HepG2 (cell line): ENCODE measurements around the gene AIP. TPM values are rescaled to one million over a fixed set of nuclear protein-coding genes. Genes with fewer than 3 reads are reported as not detected.

ENCODE experiments used
- ATF7-NPFF ChIP-seq: sonication (generic); formaldehyde crosslinking; IDR thresholded peaks from 2 replicates; pipeline ENCODE4 v1.8.1; 2023; ENCODE audit warnings: mild to moderate bottlenecking, low read depth, missing genetic modification reagents, moderate library complexity
- KDM5B ChIP-seq: sonication (generic); formaldehyde crosslinking; IDR thresholded peaks from 2 replicates; pipeline ENCODE4 v1.4.0; 2020; ENCODE audit warnings: missing genetic modification reagents, mild to moderate bottlenecking, borderline replicate concordance
- MED13 ChIP-seq: sonication (generic); formaldehyde crosslinking; IDR thresholded peaks from 2 replicates; pipeline ENCODE4 v1.5.0; 2020; ENCODE audit warnings: missing genetic modification reagents
- NCOA1 ChIP-seq: sonication (generic); formaldehyde crosslinking; IDR thresholded peaks from 2 replicates; pipeline ENCODE4 v1.9.0; 2021; ENCODE audit warnings: missing genetic modification reagents
- SNAPC5 ChIP-seq: sonication (generic); formaldehyde crosslinking; IDR thresholded peaks from 2 replicates; pipeline ENCODE4 v1.8.1; 2023; ENCODE audit warnings: mild to moderate bottlenecking, missing genetic modification reagents, borderline replicate concordance
- TMF1 ChIP-seq: sonication (generic); formaldehyde crosslinking; IDR thresholded peaks from 2 replicates; pipeline ENCODE4 v1.8.1; 2022; ENCODE audit warnings: low read depth, missing genetic modification reagents
- UBTF ChIP-seq: sonication (generic); formaldehyde crosslinking; IDR thresholded peaks from 2 replicates; pipeline ENCODE4 v1.4.0; 2020; ENCODE audit warnings: mild to moderate bottlenecking, missing genetic modification reagents
- XRCC5 ChIP-seq: fragments of 200-400 bp; formaldehyde crosslinking; optimal IDR thresholded peaks from 2 replicates; pipeline ENCODE3; 2017; ENCODE audit warnings: mild to moderate bottlenecking, low read length
- ZBTB42 ChIP-seq: sonication (generic); formaldehyde crosslinking; IDR thresholded peaks from 2 replicates; pipeline ENCODE4 v1.5.0; 2020; ENCODE audit warnings: mild to moderate bottlenecking, missing genetic modification reagents
- ZBTB8A ChIP-seq: sonication (generic); formaldehyde crosslinking; IDR thresholded peaks from 2 replicates; pipeline ENCODE4 v1.4.0; 2020; ENCODE audit warnings: mild to moderate bottlenecking, low read depth, missing genetic modification reagents, borderline replicate concordance
- ZNF282 ChIP-seq: fragments of 450-650 bp; IDR thresholded peaks from 2 replicates; pipeline ENCODE4 v1.6.1; 2018; ENCODE audit not compliant: partially characterized antibody
- ZNF503 ChIP-seq: sonication (generic); formaldehyde crosslinking; IDR thresholded peaks from 2 replicates; pipeline ENCODE4 v1.4.0; 2020; ENCODE audit warnings: missing genetic modification reagents
- ZNF674 ChIP-seq: sonication (generic); formaldehyde crosslinking; IDR thresholded peaks from 2 replicates; pipeline ENCODE4 v1.5.0; 2020; ENCODE audit warnings: low read depth, mild to moderate bottlenecking, missing genetic modification reagents
- ZNF709 ChIP-seq: sonication (generic); formaldehyde crosslinking; IDR thresholded peaks from 2 replicates; pipeline ENCODE4 v1.5.0; 2020; ENCODE audit warnings: mild to moderate bottlenecking, missing genetic modification reagents
- polyA plus RNA-seq, 8 experiments: library from polyadenylated mRNA; depleted of rRNA in 3 of 8; stranded (reverse) in 7 of 8; unstranded in 1 of 8; fragments of >200 nt; fragmentation: Illumina TruSeq in 4 of 8; extraction: Trizol in 4 of 8; gene quantifications; 2 replicates each; pipeline versions ENCODE4 v1.2.1 to v1.2.3, GENCODE V29; 2011 to 2016; ENCODE audit warnings: low read depth in 4 of 8, missing spikeins in 1 of 8, mixed read lengths in 1 of 8; ENCODE audit not compliant: insufficient read depth in 1 of 8
- total RNA-seq, 5 experiments: library from RNA; depleted of rRNA; stranded (reverse); fragments of >200 nt; fragmentation: Illumina TruSeq; extraction: Trizol; gene quantifications; 2 replicates each; pipeline ENCODE4 v1.2.3, GENCODE V29; 2016; ENCODE audit warnings: low read depth in 1 of 5
- TF ChIP-seq, protein P1 (sequence below): sonication (generic); formaldehyde crosslinking; IDR thresholded peaks from 2 replicates; pipeline ENCODE4 v1.4.0; 2020; ENCODE audit warnings: missing genetic modification reagents
- TF ChIP-seq, protein P2 (sequence below): sonication (generic); formaldehyde crosslinking; IDR thresholded peaks from 2 replicates; pipeline ENCODE4 v1.5.0; 2020; ENCODE audit warnings: mild to moderate bottlenecking, missing genetic modification reagents
- TF ChIP-seq, protein P3 (sequence below): sonication (generic); formaldehyde crosslinking; IDR thresholded peaks from 2 replicates; pipeline ENCODE4 v1.4.0; 2020; ENCODE audit warnings: missing genetic modification reagents, borderline replicate concordance
- TF ChIP-seq, protein P4 (sequence below): IDR thresholded peaks from 2 replicates; pipeline ENCODE4 v1.6.1; 2016

Gene AIP
- total and polyA plus RNA-seq, 2 of the 13 experiments (the other 11 are each of a cell fraction or from before 2014, with no cell fraction given): 51.8 to 110 TPM

GRCh38 chr11:67507242-67507863 lies 24.5 kb downstream of the AIP start (continued):
- TF ChIP-seq, protein P1, sequence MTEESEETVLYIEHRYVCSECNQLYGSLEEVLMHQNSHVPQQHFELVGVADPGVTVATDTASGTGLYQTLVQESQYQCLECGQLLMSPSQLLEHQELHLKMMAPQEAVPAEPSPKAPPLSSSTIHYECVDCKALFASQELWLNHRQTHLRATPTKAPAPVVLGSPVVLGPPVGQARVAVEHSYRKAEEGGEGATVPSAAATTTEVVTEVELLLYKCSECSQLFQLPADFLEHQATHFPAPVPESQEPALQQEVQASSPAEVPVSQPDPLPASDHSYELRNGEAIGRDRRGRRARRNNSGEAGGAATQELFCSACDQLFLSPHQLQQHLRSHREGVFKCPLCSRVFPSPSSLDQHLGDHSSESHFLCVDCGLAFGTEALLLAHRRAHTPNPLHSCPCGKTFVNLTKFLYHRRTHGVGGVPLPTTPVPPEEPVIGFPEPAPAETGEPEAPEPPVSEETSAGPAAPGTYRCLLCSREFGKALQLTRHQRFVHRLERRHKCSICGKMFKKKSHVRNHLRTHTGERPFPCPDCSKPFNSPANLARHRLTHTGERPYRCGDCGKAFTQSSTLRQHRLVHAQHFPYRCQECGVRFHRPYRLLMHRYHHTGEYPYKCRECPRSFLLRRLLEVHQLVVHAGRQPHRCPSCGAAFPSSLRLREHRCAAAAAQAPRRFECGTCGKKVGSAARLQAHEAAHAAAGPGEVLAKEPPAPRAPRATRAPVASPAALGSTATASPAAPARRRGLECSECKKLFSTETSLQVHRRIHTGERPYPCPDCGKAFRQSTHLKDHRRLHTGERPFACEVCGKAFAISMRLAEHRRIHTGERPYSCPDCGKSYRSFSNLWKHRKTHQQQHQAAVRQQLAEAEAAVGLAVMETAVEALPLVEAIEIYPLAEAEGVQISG (CRISPR knock-in tag): no peak
- TF ChIP-seq MED13 (CRISPR knock-in tag) (no peak), KDM5B (no peak), XRCC5 (no peak), ZNF282 (no peak), TMF1 (no peak), UBTF (CRISPR knock-in tag) (no peak), ZNF503 (CRISPR knock-in tag) (no peak), ZBTB42 (CRISPR knock-in tag) (no peak), ATF7-NPFF (CRISPR knock-in tag) (0 out of 2 replicates have a peak, but pooled peaks have one; percentile 34), SNAPC5 (CRISPR knock-in tag) (no peak), NCOA1 (CRISPR knock-in tag) (no peak), ZNF674 (no peak), ZNF709 (CRISPR knock-in tag) (no peak), ZBTB8A (CRISPR knock-in tag) (no peak)
- TF ChIP-seq, protein P2, sequence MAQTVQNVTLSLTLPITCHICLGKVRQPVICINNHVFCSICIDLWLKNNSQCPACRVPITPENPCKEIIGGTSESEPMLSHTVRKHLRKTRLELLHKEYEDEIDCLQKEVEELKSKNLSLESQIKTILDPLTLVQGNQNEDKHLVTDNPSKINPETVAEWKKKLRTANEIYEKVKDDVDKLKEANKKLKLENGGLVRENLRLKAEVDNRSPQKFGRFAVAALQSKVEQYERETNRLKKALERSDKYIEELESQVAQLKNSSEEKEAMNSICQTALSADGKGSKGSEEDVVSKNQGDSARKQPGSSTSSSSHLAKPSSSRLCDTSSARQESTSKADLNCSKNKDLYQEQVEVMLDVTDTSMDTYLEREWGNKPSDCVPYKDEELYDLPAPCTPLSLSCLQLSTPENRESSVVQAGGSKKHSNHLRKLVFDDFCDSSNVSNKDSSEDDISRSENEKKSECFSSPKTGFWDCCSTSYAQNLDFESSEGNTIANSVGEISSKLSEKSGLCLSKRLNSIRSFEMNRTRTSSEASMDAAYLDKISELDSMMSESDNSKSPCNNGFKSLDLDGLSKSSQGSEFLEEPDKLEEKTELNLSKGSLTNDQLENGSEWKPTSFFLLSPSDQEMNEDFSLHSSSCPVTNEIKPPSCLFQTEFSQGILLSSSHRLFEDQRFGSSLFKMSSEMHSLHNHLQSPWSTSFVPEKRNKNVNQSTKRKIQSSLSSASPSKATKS (CRISPR knock-in tag): no peak
- TF ChIP-seq, protein P3, sequence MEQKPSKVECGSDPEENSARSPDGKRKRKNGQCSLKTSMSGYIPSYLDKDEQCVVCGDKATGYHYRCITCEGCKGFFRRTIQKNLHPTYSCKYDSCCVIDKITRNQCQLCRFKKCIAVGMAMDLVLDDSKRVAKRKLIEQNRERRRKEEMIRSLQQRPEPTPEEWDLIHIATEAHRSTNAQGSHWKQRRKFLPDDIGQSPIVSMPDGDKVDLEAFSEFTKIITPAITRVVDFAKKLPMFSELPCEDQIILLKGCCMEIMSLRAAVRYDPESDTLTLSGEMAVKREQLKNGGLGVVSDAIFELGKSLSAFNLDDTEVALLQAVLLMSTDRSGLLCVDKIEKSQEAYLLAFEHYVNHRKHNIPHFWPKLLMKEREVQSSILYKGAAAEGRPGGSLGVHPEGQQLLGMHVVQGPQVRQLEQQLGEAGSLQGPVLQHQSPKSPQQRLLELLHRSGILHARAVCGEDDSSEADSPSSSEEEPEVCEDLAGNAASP: no peak
- TF ChIP-seq, protein P4, sequence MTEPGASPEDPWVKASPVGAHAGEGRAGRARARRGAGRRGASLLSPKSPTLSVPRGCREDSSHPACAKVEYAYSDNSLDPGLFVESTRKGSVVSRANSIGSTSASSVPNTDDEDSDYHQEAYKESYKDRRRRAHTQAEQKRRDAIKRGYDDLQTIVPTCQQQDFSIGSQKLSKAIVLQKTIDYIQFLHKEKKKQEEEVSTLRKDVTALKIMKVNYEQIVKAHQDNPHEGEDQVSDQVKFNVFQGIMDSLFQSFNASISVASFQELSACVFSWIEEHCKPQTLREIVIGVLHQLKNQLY: no peak
